Keratinocyte (primary cell): Measurements from ENCODE around the gene TJP3. TPM values are rescaled to one million over a fixed set of nuclear protein-coding genes. Genes with fewer than 3 reads are reported as not detected.

Source experiments
- DNase-seq: peaks from one replicate; pipeline ENCODE4 v3.0.0-alpha.2; 2011; ENCODE audit warnings: low read depth, missing footprints, low spot score
- FAIRE-seq: peaks from 2 replicates; lab custom pipeline; 2011; peaks lifted over from hg19 to GRCh38; lab: Jason Lieb, UNC
- H2AFZ ChIP-seq: 2 replicates; pipeline ENCODE4 v1.6.0; 2012; ENCODE audit warnings: low read length, control low read depth, inconsistent platforms; ENCODE audit not compliant: control insufficient read depth
- H3K27ac ChIP-seq: 2 replicates; pipeline ENCODE4 v1.5.1; 2011; ENCODE audit warnings: low read length; ENCODE audit not compliant: control insufficient read depth, insufficient read depth
- H3K27me3 ChIP-seq: 3 replicates; pipeline ENCODE4 v1.6.0; 2011; ENCODE audit warnings: low read length; ENCODE audit not compliant: control insufficient read depth, insufficient read depth; ENCODE audit errors: extremely low read depth
- H3K36me3 ChIP-seq, 2 experiments: 2 replicates in 1 of 2; 3 replicates in 1 of 2; pipeline ENCODE4 v1.5.1; 2011; ENCODE audit warnings: low read length in 2 of 2, mild to moderate bottlenecking in 1 of 2; ENCODE audit not compliant: control insufficient read depth in 2 of 2, insufficient read depth in 2 of 2; ENCODE audit errors: extremely low read depth in 1 of 2
- H3K4me1 ChIP-seq: 3 replicates; pipeline ENCODE4 v1.5.1; 2011; ENCODE audit warnings: low read length; ENCODE audit not compliant: control insufficient read depth, insufficient read depth; ENCODE audit errors: extremely low read depth
- H3K4me2 ChIP-seq: 3 replicates; pipeline ENCODE4 v1.6.0; 2011; ENCODE audit warnings: low read depth, low read length; ENCODE audit not compliant: control insufficient read depth, insufficient read depth; ENCODE audit errors: extremely low read depth
- H3K4me3 ChIP-seq, 3 experiments: fragments of 200-600 bp in 1 of 3; sonication (generic) in 1 of 3; 2 replicates in 2 of 3; 3 replicates in 1 of 3; pipeline ENCODE4 v1.5.1; 2011 to 2016; ENCODE audit warnings: low read length in 3 of 3, mild to moderate bottlenecking in 3 of 3, control low read depth in 2 of 3, inconsistent platforms in 1 of 3, low read depth in 1 of 3, mixed read lengths in 1 of 3, mixed run types in 1 of 3, moderate library complexity in 1 of 3; ENCODE audit not compliant: control insufficient read depth in 2 of 3, insufficient read depth in 2 of 3; ENCODE audit errors: extremely low read depth in 1 of 3
- H3K79me2 ChIP-seq: 2 replicates; pipeline ENCODE4 v1.6.0; 2012; ENCODE audit warnings: low read length; ENCODE audit not compliant: control insufficient read depth, insufficient read depth
- H3K9ac ChIP-seq: 3 replicates; pipeline ENCODE4 v1.6.0; 2011; ENCODE audit warnings: low read length; ENCODE audit not compliant: control insufficient read depth, insufficient read depth; ENCODE audit errors: extremely low read depth
- H3K9me1 ChIP-seq: 3 replicates; pipeline ENCODE4 v1.6.0; 2011; ENCODE audit warnings: low read length; ENCODE audit not compliant: control insufficient read depth, insufficient read depth; ENCODE audit errors: extremely low read depth
- H3K9me3 ChIP-seq: 2 replicates; pipeline ENCODE4 v1.5.1; 2012; ENCODE audit warnings: low read depth, low read length; ENCODE audit not compliant: control insufficient read depth
- H4K20me1 ChIP-seq: 3 replicates; pipeline ENCODE4 v1.6.0; 2011; ENCODE audit warnings: low read length; ENCODE audit not compliant: control insufficient read depth, insufficient read depth; ENCODE audit errors: extremely low read depth
- CTCF ChIP-seq, 3 experiments: IDR thresholded peaks in 1 of 3; conservative IDR thresholded peaks in 1 of 3; optimal IDR thresholded peaks in 1 of 3; 2 replicates in 2 of 3; 3 replicates in 1 of 3; pipeline versions ENCODE3 to v1.5.1; 2011; ENCODE audit warnings: low read length in 3 of 3, mild to moderate bottlenecking in 3 of 3, moderate library complexity in 2 of 3, control low read depth in 1 of 3, inconsistent platforms in 1 of 3; ENCODE audit not compliant: insufficient read depth in 2 of 3; ENCODE audit errors: extremely low read depth in 1 of 3
- EZH2 ChIP-seq: IDR thresholded peaks from one replicate; pipeline ENCODE4 v1.6.1; 2012; ENCODE audit warnings: inconsistent platforms, mild to moderate bottlenecking, low read length, moderate library complexity
- dilution Hi-C: fragments of 300-500 bp; cut with MboI; formaldehyde crosslinking; loops from one replicate; pipeline ENCODE4 v1.7.0; 2020; ENCODE audit warnings: low sequenced_read_pairs; ENCODE audit not compliant: extremely low pct_ligation_motif_present
- polyA plus RNA-seq, 5 experiments: library from polyadenylated mRNA; depleted of rRNA in 3 of 5; stranded (reverse) in 3 of 5; stranded (forward) in 1 of 5; unstranded in 1 of 5; fragments of >200 nt; gene quantifications; 1 replicate in 1 of 5; 2 replicates in 3 of 5; 3 replicates in 1 of 5; pipeline versions ENCODE4 v1.2.1 to v1.2.3, GENCODE V29; 2011 to 2012; ENCODE audit warnings: missing spikeins in 2 of 5, low read depth in 1 of 5, low replicate concordance in 1 of 5

The TJP3 gene
- polyA plus RNA-seq, 1 donor (not counting 4 experiments of a cell fraction or from before 2014, with no cell fraction given) = 0.08 TPM

GRCh38 chr19:3722443-3723109 lies 14.4 kb downstream of the TJP3 start:
- Histone ChIP-seq H3K9me3 (no peaks in the 10 kb centered on the region), H3K4me1 (no peaks in the 10 kb centered on the region), H3K36me3 (no peaks in the 10 kb centered on the region), H3K27me3 (peaks cover 41% of the 10 kb centered on the region), H3K27ac (no peak overlapping the region), H2AFZ (no peak overlapping the region), H3K9ac (no peak overlapping the region), H3K4me2 (no peak overlapping the region), H4K20me1 (no peaks in the 10 kb centered on the region), H3K9me1 (no peaks in the 10 kb centered on the region), H3K79me2 (no peaks in the 10 kb centered on the region), H3K4me3 (no peak overlapping the region)
- FAIRE-seq (no peak), DNase-seq (no peak)
- dilution Hi-C loops = no loop called here
- TF ChIP-seq CTCF (optimal IDR thresholded peaks at IDR 0.05 in 1 of 3, IDR thresholded peaks at IDR 0.05 in 1 of 3, conservative IDR thresholded peaks at IDR 0.05 in 1 of 3; ENCODE audit: extremely low read depth in 1 of 3, insufficient read depth in 2 of 3, low read length in 3 of 3) (no peak), EZH2 (no peak)

GRCh38 chr19:3723110-3723488 lies 14.9 kb downstream of the TJP3 start:
- dilution Hi-C loops = no loop called here
- DNase-seq (no peak), FAIRE-seq (no peak)
- Histone ChIP-seq H3K27me3 (peaks cover 41% of the 10 kb centered on the region), H2AFZ (no peak overlapping the region), H3K4me2 (no peak overlapping the region), H3K9me1 (no peaks in the 10 kb centered on the region), H3K4me3 (no peak overlapping the region), H3K79me2 (no peaks in the 10 kb centered on the region), H3K4me1 (no peaks in the 10 kb centered on the region), H3K9ac (no peak overlapping the region), H3K36me3 (no peaks in the 10 kb centered on the region), H4K20me1 (no peaks in the 10 kb centered on the region), H3K27ac (no peak overlapping the region), H3K9me3 (no peaks in the 10 kb centered on the region)
- TF ChIP-seq CTCF (optimal IDR thresholded peaks at IDR 0.05 in 1 of 3, IDR thresholded peaks at IDR 0.05 in 1 of 3, conservative IDR thresholded peaks at IDR 0.05 in 1 of 3; ENCODE audit: extremely low read depth in 1 of 3, insufficient read depth in 2 of 3, low read length in 3 of 3) (no peak), EZH2 (no peak)
